Osteocyte (in vitro differentiated cells): ENCODE results near the gene ZNF112. TPM values are rescaled to one million over a fixed set of nuclear protein-coding genes. Genes with fewer than 3 reads are reported as not detected.
"Not testable (repeated sequence)": the region's sequence is repeated elsewhere in the genome, so short reads cannot be mapped to it uniquely, and the experiment has no call there.

Source experiments
- DNase-seq: peaks from one replicate; pipeline ENCODE4 v3.0.0; 2021; ENCODE audit warnings: mixed read lengths; ENCODE audit not compliant: unreplicated experiment; ENCODE audit errors: extremely low spot score
- H3K27ac Mint-ChIP-seq: one replicate; pipeline ENCODE4 v1.8.0; 2021; ENCODE audit warnings: mild to moderate bottlenecking, mixed read lengths; ENCODE audit not compliant: unreplicated experiment
- H3K27me3 Mint-ChIP-seq: one replicate; pipeline ENCODE4 v1.8.0; 2021; ENCODE audit warnings: mixed read lengths; ENCODE audit not compliant: unreplicated experiment
- H3K36me3 Mint-ChIP-seq: one replicate; pipeline ENCODE4 v1.8.0; 2021; ENCODE audit warnings: mixed read lengths; ENCODE audit not compliant: unreplicated experiment
- H3K4me1 Mint-ChIP-seq: one replicate; pipeline ENCODE4 v1.8.0; 2021; ENCODE audit warnings: mixed read lengths; ENCODE audit not compliant: unreplicated experiment
- H3K4me3 Mint-ChIP-seq: one replicate; pipeline ENCODE4 v1.8.0; 2021; ENCODE audit warnings: mild to moderate bottlenecking, moderate library complexity, mixed read lengths; ENCODE audit not compliant: unreplicated experiment
- H3K9me3 Mint-ChIP-seq: one replicate; pipeline ENCODE4 v1.8.0; 2021; ENCODE audit warnings: mixed read lengths; ENCODE audit not compliant: unreplicated experiment
- total RNA-seq: library from RNA; stranded (reverse); gene quantifications from 2 replicates; pipeline ENCODE4 v1.2.1, GENCODE V29; 2021
- TF ChIP-seq, protein P1 (sequence below): fragments of 200-600 bp; sonication (generic); IDR thresholded peaks from 2 replicates; pipeline ENCODE4 v1.5.0; 2021; ENCODE audit warnings: antibody characterized with exemption, mild to moderate bottlenecking, moderate library complexity

The ZNF112 gene
- total RNA-seq, 1 donor from 2014 or later = 8.8 TPM

GRCh38 chr19:44367024-44367423 is 10.5 kb upstream of the ZNF112 start:
- Mint-ChIP-seq H3K36me3 (no peaks in the 10 kb centered on the region), H3K4me3 (no peak overlapping the region), H3K27ac (no peak overlapping the region), H3K27me3 (peaks cover 26% of the 10 kb centered on the region), H3K9me3 (peaks cover 5% of the 10 kb centered on the region), H3K4me1 (no peaks in the 10 kb centered on the region)
- TF ChIP-seq, protein P1, sequence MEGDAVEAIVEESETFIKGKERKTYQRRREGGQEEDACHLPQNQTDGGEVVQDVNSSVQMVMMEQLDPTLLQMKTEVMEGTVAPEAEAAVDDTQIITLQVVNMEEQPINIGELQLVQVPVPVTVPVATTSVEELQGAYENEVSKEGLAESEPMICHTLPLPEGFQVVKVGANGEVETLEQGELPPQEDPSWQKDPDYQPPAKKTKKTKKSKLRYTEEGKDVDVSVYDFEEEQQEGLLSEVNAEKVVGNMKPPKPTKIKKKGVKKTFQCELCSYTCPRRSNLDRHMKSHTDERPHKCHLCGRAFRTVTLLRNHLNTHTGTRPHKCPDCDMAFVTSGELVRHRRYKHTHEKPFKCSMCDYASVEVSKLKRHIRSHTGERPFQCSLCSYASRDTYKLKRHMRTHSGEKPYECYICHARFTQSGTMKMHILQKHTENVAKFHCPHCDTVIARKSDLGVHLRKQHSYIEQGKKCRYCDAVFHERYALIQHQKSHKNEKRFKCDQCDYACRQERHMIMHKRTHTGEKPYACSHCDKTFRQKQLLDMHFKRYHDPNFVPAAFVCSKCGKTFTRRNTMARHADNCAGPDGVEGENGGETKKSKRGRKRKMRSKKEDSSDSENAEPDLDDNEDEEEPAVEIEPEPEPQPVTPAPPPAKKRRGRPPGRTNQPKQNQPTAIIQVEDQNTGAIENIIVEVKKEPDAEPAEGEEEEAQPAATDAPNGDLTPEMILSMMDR = no peak
- DNase-seq = no peak

GRCh38 chr19:44346556-44346955 is 9.9 kb downstream of the ZNF112 start:
- Mint-ChIP-seq H3K4me1 (no peaks in the 10 kb centered on the region), H3K4me3 (no peak overlapping the region), H3K36me3 (peaks cover 44% of the 10 kb centered on the region), H3K9me3 (peaks cover 43% of the 10 kb centered on the region), H3K27ac (no peak overlapping the region), H3K27me3 (no peaks in the 10 kb centered on the region)
- DNase-seq = no peak
- TF ChIP-seq, protein P1 = no peak

GRCh38 chr19:44345959-44346358 is 10.5 kb downstream of the ZNF112 start:
- H3K9me3 Mint-ChIP-seq = peaks cover 39% of the 10 kb centered on the region

DNA sequence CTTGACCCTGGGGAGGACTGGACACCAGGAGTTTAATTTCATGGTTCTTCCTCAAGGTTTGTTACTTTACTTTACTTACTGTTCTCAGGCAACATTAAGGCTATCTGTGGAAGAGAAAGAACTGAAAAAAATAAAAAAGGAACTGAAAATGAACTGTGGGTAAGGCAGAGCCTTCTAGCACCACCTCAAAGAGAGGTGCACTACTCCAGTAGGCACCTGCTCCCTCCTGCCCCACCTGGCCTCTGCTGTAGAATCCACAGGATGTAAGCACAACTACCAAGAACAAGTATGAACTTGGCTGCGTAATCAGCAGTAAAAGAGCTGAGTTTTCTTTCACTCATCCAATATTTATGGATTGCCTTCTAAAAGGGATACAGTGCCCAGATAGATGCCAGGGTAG is 12.2 kb downstream of the ZNF112 start:
- H3K9me3 Mint-ChIP-seq = peaks cover 24% of the 10 kb centered on the region
- no peaks in the 10 kb centered on the region for H3K4me1 Mint-ChIP-seq
- H3K27me3 Mint-ChIP-seq = no peaks in the 10 kb centered on the region
- H3K27ac Mint-ChIP-seq = no peak overlapping the region
- no peak overlapping the region for H3K4me3 Mint-ChIP-seq
- no peak for DNase-seq
- peaks cover 42% of the 10 kb centered on the region for H3K36me3 Mint-ChIP-seq
- TF ChIP-seq, protein P1 = no peak

More at GRCh38 chr19:44345959-44346358, 10.5 kb downstream of the ZNF112 start:
- no peak for DNase-seq
- H3K4me1 Mint-ChIP-seq = no peaks in the 10 kb centered on the region
- no peak overlapping the region for H3K27ac Mint-ChIP-seq
- no peak overlapping the region for H3K4me3 Mint-ChIP-seq
- peaks cover 41% of the 10 kb centered on the region for H3K36me3 Mint-ChIP-seq
- TF ChIP-seq, protein P1 = no peak
- H3K27me3 Mint-ChIP-seq = no peaks in the 10 kb centered on the region

DNA sequence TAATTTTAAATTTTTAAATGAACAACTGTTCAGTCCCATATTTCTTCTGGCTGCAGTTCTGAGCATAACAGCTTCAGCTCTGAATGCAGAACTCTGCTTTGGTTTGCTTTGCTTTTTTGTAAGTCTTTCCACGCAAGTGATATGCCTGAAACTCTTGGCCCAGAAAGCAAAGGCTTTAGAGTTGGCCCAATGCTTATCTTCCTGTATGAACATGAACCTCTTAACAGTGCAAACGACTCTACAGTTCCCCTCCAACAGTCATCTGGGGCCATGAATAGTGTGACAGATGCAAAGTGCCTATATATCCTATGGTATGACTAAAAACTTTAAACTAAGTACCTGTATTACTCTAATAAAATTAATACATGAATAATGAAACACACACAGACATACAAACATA is 14.7 kb downstream of the ZNF112 start:
- Mint-ChIP-seq H3K9me3 (peaks cover 10% of the 10 kb centered on the region), H3K4me3 (no peak overlapping the region), H3K36me3 (peaks cover 47% of the 10 kb centered on the region), H3K27me3 (no peaks in the 10 kb centered on the region), H3K27ac (no peak overlapping the region), H3K4me1 (no peaks in the 10 kb centered on the region)
- TF ChIP-seq, protein P1 = no peak
- no peak for DNase-seq

GRCh38 chr19:44334639-44335038 is 21.8 kb downstream of the ZNF112 start:
- H3K27me3 Mint-ChIP-seq, H3K27ac Mint-ChIP-seq, H3K4me1 Mint-ChIP-seq, DNase-seq, H3K4me3 Mint-ChIP-seq: not testable (repeated sequence)
- Mint-ChIP-seq H3K36me3 (peaks cover 88% of the 10 kb centered on the region), H3K9me3 (peaks cover 43% of the 10 kb centered on the region)
